Fibroblast of lung (primary cell): Measurements from ENCODE around the gene TNIP1.

Experiments used
- EZH2 ChIP-seq: IDR thresholded peaks from 2 replicates; pipeline ENCODE4 v1.5.1; 2012; ENCODE audit warnings: low read length, control low read depth, mild to moderate bottlenecking; ENCODE audit errors: missing control alignments
- TF ChIP-seq, protein P1 (sequence below), 2 donors: IDR thresholded peaks in 1 of 2; conservative IDR thresholded peaks in 1 of 2; 1 replicate in 1 of 2; 2 replicates in 1 of 2; pipeline ENCODE4 v1.5.1; 2011 to 2012; ENCODE audit warnings: low read length in 2 of 2, control low read depth in 1 of 2, inconsistent platforms in 1 of 2, low read depth in 1 of 2, mild to moderate bottlenecking in 1 of 2

DNA sequence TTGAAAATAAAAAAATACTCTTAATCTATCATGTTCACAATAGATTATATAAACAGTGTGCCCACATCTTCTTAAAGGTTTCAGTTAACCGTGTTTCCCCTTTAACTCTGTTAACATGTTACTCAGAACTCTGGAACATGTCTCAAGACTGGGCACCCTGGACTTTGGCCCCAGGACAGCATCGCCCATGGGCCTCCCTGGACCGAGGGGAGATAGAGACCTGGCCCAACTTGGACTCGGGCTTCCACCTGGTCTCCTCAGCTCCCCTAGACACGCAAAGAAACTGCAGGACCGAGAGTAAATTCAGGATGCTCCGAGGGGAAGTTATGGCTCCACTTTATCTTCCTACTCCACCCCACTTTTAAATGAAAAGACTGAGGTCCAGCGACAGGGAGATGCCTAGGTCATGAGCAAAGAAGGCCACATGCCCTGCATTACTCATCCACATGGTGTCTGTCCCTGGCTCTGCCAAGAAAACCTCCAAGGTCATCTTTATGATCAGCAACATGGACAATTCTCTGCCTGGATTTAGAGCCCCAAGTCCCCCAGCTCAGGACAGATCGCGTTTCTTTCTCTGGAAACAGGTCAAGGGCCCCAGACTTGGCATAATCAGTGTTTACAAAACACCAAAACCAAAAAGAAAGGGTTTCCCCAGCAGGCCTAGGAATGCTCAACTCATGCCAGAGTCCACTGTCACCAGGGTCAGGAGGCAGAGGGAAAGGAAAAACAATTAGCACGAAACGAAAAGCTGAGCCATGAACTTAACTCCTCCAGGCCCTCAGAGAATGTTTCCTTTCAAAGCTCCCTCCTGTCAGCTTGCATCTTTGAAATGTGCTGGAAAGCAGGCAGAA is 43.0 kb downstream of the TNIP1 start:
- TF ChIP-seq, protein P1, sequence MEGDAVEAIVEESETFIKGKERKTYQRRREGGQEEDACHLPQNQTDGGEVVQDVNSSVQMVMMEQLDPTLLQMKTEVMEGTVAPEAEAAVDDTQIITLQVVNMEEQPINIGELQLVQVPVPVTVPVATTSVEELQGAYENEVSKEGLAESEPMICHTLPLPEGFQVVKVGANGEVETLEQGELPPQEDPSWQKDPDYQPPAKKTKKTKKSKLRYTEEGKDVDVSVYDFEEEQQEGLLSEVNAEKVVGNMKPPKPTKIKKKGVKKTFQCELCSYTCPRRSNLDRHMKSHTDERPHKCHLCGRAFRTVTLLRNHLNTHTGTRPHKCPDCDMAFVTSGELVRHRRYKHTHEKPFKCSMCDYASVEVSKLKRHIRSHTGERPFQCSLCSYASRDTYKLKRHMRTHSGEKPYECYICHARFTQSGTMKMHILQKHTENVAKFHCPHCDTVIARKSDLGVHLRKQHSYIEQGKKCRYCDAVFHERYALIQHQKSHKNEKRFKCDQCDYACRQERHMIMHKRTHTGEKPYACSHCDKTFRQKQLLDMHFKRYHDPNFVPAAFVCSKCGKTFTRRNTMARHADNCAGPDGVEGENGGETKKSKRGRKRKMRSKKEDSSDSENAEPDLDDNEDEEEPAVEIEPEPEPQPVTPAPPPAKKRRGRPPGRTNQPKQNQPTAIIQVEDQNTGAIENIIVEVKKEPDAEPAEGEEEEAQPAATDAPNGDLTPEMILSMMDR (conservative IDR thresholded peaks at IDR 0.05 in 1 of 2, IDR thresholded peaks at IDR 0.05 in 1 of 2; ENCODE audit: low read depth in 1 of 2, low read length in 2 of 2) = no peak
- no peak for TF ChIP-seq EZH2
